ENCODE results near the gene TXNL4A. TPM values are rescaled to one million over a fixed set of nuclear protein-coding genes. Genes with fewer than 3 reads are reported as not detected.

The TXNL4A gene
- total RNA-seq, 1 donor from 2014 or later: 144 TPM

DNA sequence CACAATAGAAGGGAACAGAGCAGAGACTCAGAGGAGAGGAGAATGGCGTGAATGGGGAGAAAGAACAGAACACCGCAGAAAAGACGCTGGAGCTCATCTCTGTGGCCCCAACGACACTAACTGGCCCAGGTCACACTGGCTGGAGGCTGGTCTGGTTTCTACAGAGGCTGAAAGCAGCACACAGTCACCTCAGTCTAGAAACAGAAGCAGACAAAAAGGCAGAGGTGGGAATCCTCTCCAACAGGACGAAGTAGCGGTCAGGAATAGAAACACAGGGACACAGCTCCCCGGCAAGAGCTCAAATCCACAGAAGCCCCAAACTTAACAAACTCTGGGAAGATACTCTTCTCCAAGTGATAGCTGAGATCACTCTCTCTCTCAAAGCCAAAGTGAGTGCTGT lies 46.2 kb downstream of the TXNL4A start:
- no peak for DNase-seq (ENCODE audit: low read depth, low spot score)
- TF ChIP-seq, protein P1, sequence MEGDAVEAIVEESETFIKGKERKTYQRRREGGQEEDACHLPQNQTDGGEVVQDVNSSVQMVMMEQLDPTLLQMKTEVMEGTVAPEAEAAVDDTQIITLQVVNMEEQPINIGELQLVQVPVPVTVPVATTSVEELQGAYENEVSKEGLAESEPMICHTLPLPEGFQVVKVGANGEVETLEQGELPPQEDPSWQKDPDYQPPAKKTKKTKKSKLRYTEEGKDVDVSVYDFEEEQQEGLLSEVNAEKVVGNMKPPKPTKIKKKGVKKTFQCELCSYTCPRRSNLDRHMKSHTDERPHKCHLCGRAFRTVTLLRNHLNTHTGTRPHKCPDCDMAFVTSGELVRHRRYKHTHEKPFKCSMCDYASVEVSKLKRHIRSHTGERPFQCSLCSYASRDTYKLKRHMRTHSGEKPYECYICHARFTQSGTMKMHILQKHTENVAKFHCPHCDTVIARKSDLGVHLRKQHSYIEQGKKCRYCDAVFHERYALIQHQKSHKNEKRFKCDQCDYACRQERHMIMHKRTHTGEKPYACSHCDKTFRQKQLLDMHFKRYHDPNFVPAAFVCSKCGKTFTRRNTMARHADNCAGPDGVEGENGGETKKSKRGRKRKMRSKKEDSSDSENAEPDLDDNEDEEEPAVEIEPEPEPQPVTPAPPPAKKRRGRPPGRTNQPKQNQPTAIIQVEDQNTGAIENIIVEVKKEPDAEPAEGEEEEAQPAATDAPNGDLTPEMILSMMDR (conservative IDR thresholded peaks at IDR 0.05): no peak
- Mint-ChIP-seq H3K4me1 (peaks cover 5% of the 10 kb centered on the region), H3K27ac (ENCODE audit: unreplicated experiment) (no peak overlapping the region), H3K4me3 (no peak overlapping the region), H3K36me3 (ENCODE audit: low read depth) (peaks cover 10% of the 10 kb centered on the region), H3K9me3 (no peaks in the 10 kb centered on the region), H3K27me3 (ENCODE audit: low read depth) (no peaks in the 10 kb centered on the region)

DNA sequence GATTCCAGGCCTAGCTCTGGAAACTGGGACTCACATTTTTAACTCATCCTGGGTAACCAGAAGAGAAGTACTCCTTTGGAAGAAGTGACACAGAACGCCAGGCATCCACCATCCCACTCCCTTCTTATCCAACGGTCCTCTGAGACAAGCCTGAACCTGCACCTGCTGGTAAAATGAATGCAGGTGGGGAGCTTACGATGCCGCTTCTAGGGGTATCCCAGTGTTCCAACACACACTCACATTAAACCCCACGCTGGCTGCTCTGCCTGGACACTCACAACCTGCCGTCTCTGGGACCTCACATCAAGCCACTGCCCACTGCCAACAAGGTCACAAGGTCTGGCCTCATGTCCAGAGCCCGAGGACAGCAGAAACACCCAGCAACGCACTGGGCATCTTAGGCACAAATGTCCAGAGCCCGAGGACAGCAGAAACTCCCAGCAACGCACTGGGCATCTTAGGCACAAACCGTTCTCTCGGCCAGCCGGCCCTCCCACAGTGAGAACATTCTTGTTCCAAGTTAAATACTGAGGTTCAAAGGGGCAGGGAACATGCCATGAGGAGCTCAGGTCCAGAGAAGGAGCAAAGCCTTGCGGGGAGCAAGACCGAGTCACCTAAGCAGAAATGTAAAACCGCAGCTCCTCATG lies 46.8 kb downstream of the TXNL4A start:
- Mint-ChIP-seq H3K27me3 (ENCODE audit: low read depth) (no peaks in the 10 kb centered on the region), H3K27ac (ENCODE audit: unreplicated experiment) (no peak overlapping the region), H3K4me3 (no peak overlapping the region), H3K36me3 (ENCODE audit: low read depth) (peaks cover 11% of the 10 kb centered on the region), H3K9me3 (no peaks in the 10 kb centered on the region), H3K4me1 (peaks cover 5% of the 10 kb centered on the region)
- DNase-seq (ENCODE audit: low read depth, low spot score): no peak
- TF ChIP-seq, protein P1 (conservative IDR thresholded peaks at IDR 0.05): no peak

DNA sequence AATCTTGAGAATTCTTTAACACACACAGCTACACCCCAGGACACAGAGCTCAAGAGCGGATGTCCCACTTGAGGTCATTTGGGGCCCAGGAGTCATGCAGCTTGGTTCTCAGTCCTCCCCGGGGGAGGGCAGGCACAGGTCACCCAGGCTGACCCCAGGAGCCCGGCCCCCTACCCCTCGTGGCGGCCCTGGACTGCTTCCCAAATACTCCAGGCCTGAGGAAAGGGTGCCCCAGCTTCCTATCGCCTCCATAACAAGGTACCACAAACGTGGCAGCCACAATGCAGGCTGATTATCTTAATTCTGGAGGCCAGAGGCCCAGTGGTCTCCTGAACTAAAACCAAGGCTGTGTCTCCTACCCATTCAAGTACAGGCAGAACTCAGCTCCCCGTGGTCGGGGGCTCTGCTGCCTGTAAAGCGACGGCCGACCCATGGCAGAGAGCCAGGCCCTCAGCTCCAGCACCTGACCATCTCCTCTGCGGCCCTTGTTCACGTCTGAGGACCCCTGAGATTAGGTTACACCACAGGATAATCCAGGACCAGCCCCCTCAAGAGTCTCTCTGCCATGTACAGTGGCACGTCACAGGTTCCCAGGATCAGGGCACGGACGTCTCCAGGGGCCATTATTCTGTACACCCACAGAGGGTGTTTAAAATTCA lies 47.4 kb downstream of the TXNL4A start:
- Mint-ChIP-seq H3K9me3 (no peaks in the 10 kb centered on the region), H3K27ac (ENCODE audit: unreplicated experiment) (no peak overlapping the region), H3K4me3 (no peak overlapping the region), H3K36me3 (ENCODE audit: low read depth) (peaks cover 16% of the 10 kb centered on the region), H3K4me1 (peaks cover 2% of the 10 kb centered on the region), H3K27me3 (ENCODE audit: low read depth) (no peaks in the 10 kb centered on the region)
- no peak for DNase-seq (ENCODE audit: low read depth, low spot score)
- TF ChIP-seq, protein P1 (conservative IDR thresholded peaks at IDR 0.05): no peak

DNA sequence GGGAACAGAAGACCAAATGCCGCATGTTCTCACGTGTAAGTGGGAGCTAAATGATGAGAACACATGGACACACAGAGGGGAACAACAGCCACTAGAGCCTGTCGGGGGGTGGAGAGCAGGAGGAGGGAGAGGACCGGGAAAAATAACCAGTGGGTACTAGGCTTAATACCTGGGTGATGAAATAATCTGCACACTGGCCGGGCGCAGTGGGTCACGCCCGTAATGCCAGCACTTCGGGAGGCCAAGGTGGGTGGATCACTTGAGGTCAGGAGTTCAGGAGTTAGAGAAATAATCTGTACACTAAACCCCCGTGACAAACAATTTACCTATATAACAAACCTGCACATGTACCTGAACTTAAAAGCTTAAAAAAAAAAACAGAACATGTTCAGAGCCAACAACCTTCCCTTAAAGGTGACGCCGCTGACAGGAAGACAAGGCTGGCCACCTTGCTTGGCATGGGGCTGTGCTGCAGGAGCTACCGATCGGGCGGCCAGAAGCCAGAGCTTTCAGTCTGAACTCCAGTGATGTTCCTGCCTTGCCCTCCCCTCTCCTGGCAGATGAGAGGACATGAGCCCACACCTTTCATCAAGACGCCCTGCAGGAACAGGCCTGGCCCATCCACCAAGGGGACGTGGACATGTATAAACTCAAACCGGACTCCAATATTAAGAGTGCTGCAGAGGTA lies 48.1 kb downstream of the TXNL4A start:
- DNase-seq (ENCODE audit: low read depth, low spot score): no peak
- Mint-ChIP-seq H3K27me3 (ENCODE audit: low read depth) (no peaks in the 10 kb centered on the region), H3K9me3 (no peaks in the 10 kb centered on the region), H3K4me3 (no peak overlapping the region), H3K36me3 (ENCODE audit: low read depth) (peaks cover 21% of the 10 kb centered on the region), H3K4me1 (no peaks in the 10 kb centered on the region), H3K27ac (ENCODE audit: unreplicated experiment) (no peak overlapping the region)
- TF ChIP-seq, protein P1 (conservative IDR thresholded peaks at IDR 0.05): no peak

DNA sequence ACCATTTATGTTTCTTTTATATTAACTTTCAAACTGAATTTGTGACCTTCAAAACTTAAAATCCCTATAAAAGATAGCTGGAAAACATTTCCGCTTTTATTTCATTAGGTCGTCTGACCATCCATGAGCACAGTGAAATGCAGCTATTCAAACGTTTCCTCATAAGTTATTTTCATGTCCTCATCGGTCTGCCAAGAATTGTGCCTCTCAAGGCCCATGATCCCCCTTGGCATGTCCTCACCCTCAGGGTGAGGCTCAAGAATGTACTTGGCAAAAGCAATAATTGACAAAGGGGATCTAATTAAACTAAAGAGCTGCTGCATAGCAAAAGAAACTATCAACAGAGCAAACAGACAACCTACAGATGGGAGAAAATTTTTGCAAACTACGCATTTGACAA lies 49.3 kb downstream of the TXNL4A start:
- TF ChIP-seq, protein P1 (conservative IDR thresholded peaks at IDR 0.05): no peak
- H3K4me3 Mint-ChIP-seq: no peak overlapping the region
- DNase-seq (ENCODE audit: low read depth, low spot score): no peak
- H3K36me3 Mint-ChIP-seq (ENCODE audit: low read depth): peaks cover 30% of the 10 kb centered on the region
- H3K27me3 Mint-ChIP-seq (ENCODE audit: low read depth): no peaks in the 10 kb centered on the region
- H3K4me1 Mint-ChIP-seq: peaks cover 9% of the 10 kb centered on the region
- no peak overlapping the region for H3K27ac Mint-ChIP-seq (ENCODE audit: unreplicated experiment)
- H3K9me3 Mint-ChIP-seq: peaks cover 3% of the 10 kb centered on the region
